ENCODE measurements around the gene CEP152. TPM values are rescaled to one million over a fixed set of nuclear protein-coding genes. Genes with fewer than 3 reads are reported as not detected.

Gene CEP152
- total and polyA plus RNA-seq, 9 of the 15 experiments (the other 6 are each of a cell fraction or from before 2014, with no cell fraction given): 9.9 to 43.0 (median 23.6) TPM

GRCh38 chr15:48851956-48852355 lies 41.1 kb upstream of the CEP152 start (continued):
- TF ChIP-seq, protein P1, sequence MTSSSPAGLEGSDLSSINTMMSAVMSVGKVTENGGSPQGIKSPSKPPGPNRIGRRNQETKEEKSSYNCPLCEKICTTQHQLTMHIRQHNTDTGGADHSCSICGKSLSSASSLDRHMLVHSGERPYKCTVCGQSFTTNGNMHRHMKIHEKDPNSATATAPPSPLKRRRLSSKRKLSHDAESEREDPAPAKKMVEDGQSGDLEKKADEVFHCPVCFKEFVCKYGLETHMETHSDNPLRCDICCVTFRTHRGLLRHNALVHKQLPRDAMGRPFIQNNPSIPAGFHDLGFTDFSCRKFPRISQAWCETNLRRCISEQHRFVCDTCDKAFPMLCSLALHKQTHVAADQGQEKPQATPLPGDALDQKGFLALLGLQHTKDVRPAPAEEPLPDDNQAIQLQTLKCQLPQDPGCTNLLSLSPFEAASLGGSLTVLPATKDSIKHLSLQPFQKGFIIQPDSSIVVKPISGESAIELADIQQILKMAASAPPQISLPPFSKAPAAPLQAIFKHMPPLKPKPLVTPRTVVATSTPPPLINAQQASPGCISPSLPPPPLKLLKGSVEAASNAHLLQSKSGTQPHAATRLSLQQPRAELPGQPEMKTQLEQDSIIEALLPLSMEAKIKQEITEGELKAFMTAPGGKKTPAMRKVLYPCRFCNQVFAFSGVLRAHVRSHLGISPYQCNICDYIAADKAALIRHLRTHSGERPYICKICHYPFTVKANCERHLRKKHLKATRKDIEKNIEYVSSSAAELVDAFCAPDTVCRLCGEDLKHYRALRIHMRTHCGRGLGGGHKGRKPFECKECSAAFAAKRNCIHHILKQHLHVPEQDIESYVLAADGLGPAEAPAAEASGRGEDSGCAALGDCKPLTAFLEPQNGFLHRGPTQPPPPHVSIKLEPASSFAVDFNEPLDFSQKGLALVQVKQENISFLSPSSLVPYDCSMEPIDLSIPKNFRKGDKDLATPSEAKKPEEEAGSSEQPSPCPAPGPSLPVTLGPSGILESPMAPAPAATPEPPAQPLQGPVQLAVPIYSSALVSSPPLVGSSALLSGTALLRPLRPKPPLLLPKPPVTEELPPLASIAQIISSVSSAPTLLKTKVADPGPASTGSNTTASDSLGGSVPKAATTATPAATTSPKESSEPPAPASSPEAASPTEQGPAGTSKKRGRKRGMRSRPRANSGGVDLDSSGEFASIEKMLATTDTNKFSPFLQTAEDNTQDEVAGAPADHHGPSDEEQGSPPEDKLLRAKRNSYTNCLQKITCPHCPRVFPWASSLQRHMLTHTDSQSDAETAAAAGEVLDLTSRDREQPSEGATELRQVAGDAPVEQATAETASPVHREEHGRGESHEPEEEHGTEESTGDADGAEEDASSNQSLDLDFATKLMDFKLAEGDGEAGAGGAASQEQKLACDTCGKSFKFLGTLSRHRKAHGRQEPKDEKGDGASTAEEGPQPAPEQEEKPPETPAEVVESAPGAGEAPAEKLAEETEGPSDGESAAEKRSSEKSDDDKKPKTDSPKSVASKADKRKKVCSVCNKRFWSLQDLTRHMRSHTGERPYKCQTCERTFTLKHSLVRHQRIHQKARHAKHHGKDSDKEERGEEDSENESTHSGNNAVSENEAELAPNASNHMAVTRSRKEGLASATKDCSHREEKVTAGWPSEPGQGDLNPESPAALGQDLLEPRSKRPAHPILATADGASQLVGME (CRISPR knock-in tag; IDR thresholded peaks at IDR 0.05): no peak
- no peak for TF ChIP-seq PRMT5 (CRISPR knock-in tag; IDR thresholded peaks at IDR 0.05)
- TF ChIP-seq ZNF668 (CRISPR knock-in tag; IDR thresholded peaks at IDR 0.05): no peak
- no peak for TF ChIP-seq ZNF655 (CRISPR knock-in tag; IDR thresholded peaks at IDR 0.05)
- no peak for TF ChIP-seq ZNF785 (CRISPR knock-in tag; IDR thresholded peaks at IDR 0.05)
- TF ChIP-seq, protein P2, sequence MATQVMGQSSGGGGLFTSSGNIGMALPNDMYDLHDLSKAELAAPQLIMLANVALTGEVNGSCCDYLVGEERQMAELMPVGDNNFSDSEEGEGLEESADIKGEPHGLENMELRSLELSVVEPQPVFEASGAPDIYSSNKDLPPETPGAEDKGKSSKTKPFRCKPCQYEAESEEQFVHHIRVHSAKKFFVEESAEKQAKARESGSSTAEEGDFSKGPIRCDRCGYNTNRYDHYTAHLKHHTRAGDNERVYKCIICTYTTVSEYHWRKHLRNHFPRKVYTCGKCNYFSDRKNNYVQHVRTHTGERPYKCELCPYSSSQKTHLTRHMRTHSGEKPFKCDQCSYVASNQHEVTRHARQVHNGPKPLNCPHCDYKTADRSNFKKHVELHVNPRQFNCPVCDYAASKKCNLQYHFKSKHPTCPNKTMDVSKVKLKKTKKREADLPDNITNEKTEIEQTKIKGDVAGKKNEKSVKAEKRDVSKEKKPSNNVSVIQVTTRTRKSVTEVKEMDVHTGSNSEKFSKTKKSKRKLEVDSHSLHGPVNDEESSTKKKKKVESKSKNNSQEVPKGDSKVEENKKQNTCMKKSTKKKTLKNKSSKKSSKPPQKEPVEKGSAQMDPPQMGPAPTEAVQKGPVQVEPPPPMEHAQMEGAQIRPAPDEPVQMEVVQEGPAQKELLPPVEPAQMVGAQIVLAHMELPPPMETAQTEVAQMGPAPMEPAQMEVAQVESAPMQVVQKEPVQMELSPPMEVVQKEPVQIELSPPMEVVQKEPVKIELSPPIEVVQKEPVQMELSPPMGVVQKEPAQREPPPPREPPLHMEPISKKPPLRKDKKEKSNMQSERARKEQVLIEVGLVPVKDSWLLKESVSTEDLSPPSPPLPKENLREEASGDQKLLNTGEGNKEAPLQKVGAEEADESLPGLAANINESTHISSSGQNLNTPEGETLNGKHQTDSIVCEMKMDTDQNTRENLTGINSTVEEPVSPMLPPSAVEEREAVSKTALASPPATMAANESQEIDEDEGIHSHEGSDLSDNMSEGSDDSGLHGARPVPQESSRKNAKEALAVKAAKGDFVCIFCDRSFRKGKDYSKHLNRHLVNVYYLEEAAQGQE (IDR thresholded peaks at IDR 0.05; ENCODE audit: borderline replicate concordance): no peak
- TF ChIP-seq, protein P2 (CRISPR knock-in tag; IDR thresholded peaks at IDR 0.05; ENCODE audit: low read depth): no peak
- TF ChIP-seq HCFC1 (IDR thresholded peaks at IDR 0.05; ENCODE audit: low read depth, low read length): no peak
- TF ChIP-seq, protein P3, sequence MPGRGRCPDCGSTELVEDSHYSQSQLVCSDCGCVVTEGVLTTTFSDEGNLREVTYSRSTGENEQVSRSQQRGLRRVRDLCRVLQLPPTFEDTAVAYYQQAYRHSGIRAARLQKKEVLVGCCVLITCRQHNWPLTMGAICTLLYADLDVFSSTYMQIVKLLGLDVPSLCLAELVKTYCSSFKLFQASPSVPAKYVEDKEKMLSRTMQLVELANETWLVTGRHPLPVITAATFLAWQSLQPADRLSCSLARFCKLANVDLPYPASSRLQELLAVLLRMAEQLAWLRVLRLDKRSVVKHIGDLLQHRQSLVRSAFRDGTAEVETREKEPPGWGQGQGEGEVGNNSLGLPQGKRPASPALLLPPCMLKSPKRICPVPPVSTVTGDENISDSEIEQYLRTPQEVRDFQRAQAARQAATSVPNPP (IDR thresholded peaks at IDR 0.05; ENCODE audit: borderline replicate concordance, insufficient read depth, insufficient read length): no peak
- TF ChIP-seq FOXA1 (IDR thresholded peaks at IDR 0.05; ENCODE audit: borderline replicate concordance): peak; percentile 76
- no peak for TF ChIP-seq FIP1L1 (IDR thresholded peaks at IDR 0.05; ENCODE audit: low read depth, low read length, poor library complexity, severe bottlenecking)
- no peak for TF ChIP-seq SAFB2 (IDR thresholded peaks at IDR 0.05; ENCODE audit: borderline replicate concordance, low read depth, low read length, severe bottlenecking)
